Common myeloid progenitor, CD34-positive (primary cell): Measurements from ENCODE around the gene NDUFS6.

Experiments used
- CTCF ChIA-PET: fragments of 350-600 bp; sonication (Branson Sonifier 250); formaldehyde crosslinking; loops from one replicate; lab custom pipeline; 2021; ENCODE audit warnings: antibody characterized with exemption; lab: Charles Lee
- POLR2A ChIA-PET: fragments of 350-600 bp; sonication (Branson Sonifier 250); formaldehyde crosslinking; loops from one replicate; lab custom pipeline; 2021; ENCODE audit warnings: antibody characterized with exemption; lab: Charles Lee
- DNase-seq, 3 donors: peaks; one replicate each; pipeline versions ENCODE4 v3.0.0 to v3.0.0-alpha.2; 2013
- H3K27ac ChIP-seq, 2 experiments: 1 replicate in 1 of 2; 2 replicates in 1 of 2; pipeline ENCODE4 v1.7.0; 2013; ENCODE audit warnings: inconsistent platforms in 2 of 2, low read length in 2 of 2, mild to moderate bottlenecking in 2 of 2, low read depth in 1 of 2, moderate library complexity in 1 of 2; ENCODE audit not compliant: severe bottlenecking in 2 of 2, insufficient read depth in 1 of 2, poor library complexity in 1 of 2
- H3K27me3 ChIP-seq, 5 experiments: replicated peaks in 2 of 5; 1 replicate in 3 of 5; 2 replicates in 2 of 5; pipeline versions ENCODE4 v1.6.1 to v1.7.0; 2013; ENCODE audit warnings: low read length in 4 of 5, mild to moderate bottlenecking in 2 of 5, moderate library complexity in 2 of 5, inconsistent platforms in 1 of 5; ENCODE audit not compliant: insufficient read depth in 5 of 5, control insufficient read depth in 4 of 5
- H3K36me3 ChIP-seq, 4 experiments: 1 replicate in 2 of 4; 2 replicates in 2 of 4; pipeline versions ENCODE4 v1.6.1 to v1.7.0; 2013; ENCODE audit warnings: low read length in 3 of 4, control low read depth in 1 of 4, mild to moderate bottlenecking in 1 of 4; ENCODE audit not compliant: control insufficient read depth in 4 of 4, insufficient read depth in 4 of 4
- H3K4me1 ChIP-seq, 4 experiments: 1 replicate in 3 of 4; 2 replicates in 1 of 4; pipeline versions ENCODE4 v1.6.1 to v1.7.1; 2013; ENCODE audit warnings: low read length in 3 of 4, mild to moderate bottlenecking in 3 of 4, control low read depth in 1 of 4, inconsistent platforms in 1 of 4, moderate library complexity in 1 of 4; ENCODE audit not compliant: control insufficient read depth in 4 of 4, insufficient read depth in 4 of 4; ENCODE audit errors: control extremely low read depth in 1 of 4
- H3K4me3 ChIP-seq, 7 experiments: 1 replicate in 4 of 7; 2 replicates in 3 of 7; pipeline versions ENCODE4 v1.5.1 to v1.7.0; 2013; ENCODE audit warnings: mild to moderate bottlenecking in 7 of 7, low read length in 6 of 7, moderate library complexity in 6 of 7, inconsistent platforms in 2 of 7, low read depth in 2 of 7, control low read depth in 1 of 7; ENCODE audit not compliant: insufficient read depth in 4 of 7, control insufficient read depth in 1 of 7; ENCODE audit errors: extremely low read depth in 1 of 7
- H3K9me3 ChIP-seq, 5 experiments: 1 replicate in 4 of 5; 2 replicates in 1 of 5; pipeline versions ENCODE4 v1.6.1 to v1.7.1; 2013; ENCODE audit warnings: low read length in 4 of 5, mild to moderate bottlenecking in 2 of 5, inconsistent platforms in 1 of 5, low read depth in 1 of 5, moderate library complexity in 1 of 5; ENCODE audit not compliant: control insufficient read depth in 4 of 5, insufficient read depth in 2 of 5; ENCODE audit errors: control extremely low read depth in 1 of 5
- WGBS: methylation state at CpG from one replicate; pipeline ENCODE4 v1.1.5; 2013; ENCODE audit not compliant: insufficient coverage; 5-methylcytosine and 5-hydroxymethylcytosine counted together

The NDUFS6 gene

GRCh38 chr5:1827886-1828397, 26.7 kb downstream of the NDUFS6 start:
- peaks cover 0 to 25% (median 6%) of the 10 kb centered on the region in 5 experiments for H3K27me3 ChIP-seq
- H3K9me3 ChIP-seq, result no peaks in the 10 kb centered on the region
- peak in 2 of 3 donors; percentile 11 to 20 for DNase-seq
- ChIA-PET CTCF (no interaction called here), POLR2A (no interaction called here)
- peaks cover 0 to 12% (median 4%) of the 10 kb centered on the region in 4 experiments for H3K36me3 ChIP-seq
- H3K27ac ChIP-seq, result no peak overlapping the region
- 66% methylated on average over 27 of the region's 39 CpGs for WGBS
- H3K4me3 ChIP-seq, result no peak overlapping the region
- no peaks in the 10 kb centered on the region for H3K4me1 ChIP-seq

GRCh38 chr5:1830571-1831228, 29.5 kb downstream of the NDUFS6 start:
- 89% methylated on average over 15 of the region's 17 CpGs for WGBS
- ChIA-PET CTCF (no interaction called here), POLR2A (no interaction called here)

GRCh38 chr5:1831257-1831656, 30.1 kb downstream of the NDUFS6 start:
- Histone ChIP-seq H3K27ac (no peak overlapping the region), H3K4me3 (no peak overlapping the region), H3K27me3 (peaks cover 0 to 54% (median 14%) of the 10 kb centered on the region in 5 experiments), H3K4me1 (no peaks in the 10 kb centered on the region), H3K36me3 (no peaks in the 10 kb centered on the region), H3K9me3 (no peaks in the 10 kb centered on the region)
- POLR2A ChIA-PET, result no interaction called here
- CTCF ChIA-PET, result no interaction called here
- 90% methylated on average over 9 of the region's 11 CpGs for WGBS
- DNase-seq, result no peak

More at GRCh38 chr5:1830571-1831228, 29.5 kb downstream of the NDUFS6 start:
- Histone ChIP-seq H3K4me3 (no peak overlapping the region), H3K36me3 (no peaks in the 10 kb centered on the region), H3K27ac (no peak overlapping the region), H3K4me1 (no peaks in the 10 kb centered on the region), H3K9me3 (no peaks in the 10 kb centered on the region), H3K27me3 (peaks cover 0 to 51% (median 14%) of the 10 kb centered on the region in 5 experiments)
- no peak for DNase-seq

GRCh38 chr5:1831677-1832313, 30.6 kb downstream of the NDUFS6 start:
- ChIA-PET POLR2A (no interaction called here), CTCF (no interaction called here)
- no peaks in the 10 kb centered on the region for H3K4me1 ChIP-seq
- no peak overlapping the region for H3K4me3 ChIP-seq
- WGBS, result 43% methylated on average over 11 of the region's 14 CpGs
- DNase-seq, result no peak
- H3K36me3 ChIP-seq, result no peaks in the 10 kb centered on the region
- no peaks in the 10 kb centered on the region for H3K9me3 ChIP-seq
- peaks cover 0 to 59% (median 14%) of the 10 kb centered on the region in 5 experiments for H3K27me3 ChIP-seq
- H3K27ac ChIP-seq, result no peak overlapping the region

- no peaks in the 10 kb centered on the region for H3K9me3 ChIP-seq
- CTCF ChIA-PET, result interaction anchor here (1.0 kb wide), 1 partner anchor 60 kb away, joined by 3 read pairs; no protein-coding TSS in a partner anchor
- no peak overlapping the region for H3K4me3 ChIP-seq
- H3K36me3 ChIP-seq, result no peaks in the 10 kb centered on the region
- H3K27me3 ChIP-seq, result peaks cover 0 to 66% (median 14%) of the 10 kb centered on the region in 5 experiments
- WGBS, result 81% methylated on average over 21 of the region's 28 CpGs
- H3K27ac ChIP-seq, result no peak overlapping the region
- DNase-seq, result no peak
- H3K4me1 ChIP-seq, result no peaks in the 10 kb centered on the region
- POLR2A ChIA-PET, result no interaction called here
Measured at GRCh38 chr5:1832511-1833250, 31.5 kb downstream of the NDUFS6 start.

GRCh38 chr5:1833264-1834021, 32.2 kb downstream of the NDUFS6 start:
- H3K4me3 ChIP-seq, result no peak overlapping the region
- CTCF ChIA-PET, result interaction anchor here (1.0 kb wide), 1 partner anchor 60 kb away, joined by 3 read pairs; no protein-coding TSS in a partner anchor

More at GRCh38 chr5:1833264-1834021, 32.2 kb downstream of the NDUFS6 start:
- Histone ChIP-seq H3K27ac (no peak overlapping the region), H3K27me3 (peaks cover 0 to 70% (median 14%) of the 10 kb centered on the region in 5 experiments), H3K36me3 (no peaks in the 10 kb centered on the region), H3K4me1 (no peaks in the 10 kb centered on the region), H3K9me3 (no peaks in the 10 kb centered on the region)
- WGBS, result 91% methylated on average over 15 of the region's 16 CpGs
- POLR2A ChIA-PET, result no interaction called here
- no peak for DNase-seq
